Right lung (tissue), 5 donors: ENCODE results near the gene GPBAR1. TPM values are rescaled to one million over a fixed set of nuclear protein-coding genes. Genes with fewer than 3 reads are reported as not detected.
"Not testable (repeated sequence)": the region's sequence is repeated elsewhere in the genome, so short reads cannot be mapped to it uniquely, and the experiment has no call there.

Source experiments
- DNase-seq, 2 donors: peaks; one replicate each; pipeline ENCODE4 v3.0.0-alpha.2; 2013
- polyA plus RNA-seq, 5 donors: library from polyadenylated mRNA; unstranded; fragments of 120-200 nt; gene quantifications; one replicate each; pipeline versions ENCODE4 v1.2.1 to v1.2.3, GENCODE V29; 2013; ENCODE audit warnings: inconsistent platforms in 1 of 5, low replicate concordance in 1 of 5; ENCODE audit not compliant: insufficient read length in 5 of 5, insufficient read depth in 1 of 5

Gene GPBAR1
- polyA plus RNA-seq, 5 donors = 1.1 to 1.9 (median 1.3) TPM

DNA sequence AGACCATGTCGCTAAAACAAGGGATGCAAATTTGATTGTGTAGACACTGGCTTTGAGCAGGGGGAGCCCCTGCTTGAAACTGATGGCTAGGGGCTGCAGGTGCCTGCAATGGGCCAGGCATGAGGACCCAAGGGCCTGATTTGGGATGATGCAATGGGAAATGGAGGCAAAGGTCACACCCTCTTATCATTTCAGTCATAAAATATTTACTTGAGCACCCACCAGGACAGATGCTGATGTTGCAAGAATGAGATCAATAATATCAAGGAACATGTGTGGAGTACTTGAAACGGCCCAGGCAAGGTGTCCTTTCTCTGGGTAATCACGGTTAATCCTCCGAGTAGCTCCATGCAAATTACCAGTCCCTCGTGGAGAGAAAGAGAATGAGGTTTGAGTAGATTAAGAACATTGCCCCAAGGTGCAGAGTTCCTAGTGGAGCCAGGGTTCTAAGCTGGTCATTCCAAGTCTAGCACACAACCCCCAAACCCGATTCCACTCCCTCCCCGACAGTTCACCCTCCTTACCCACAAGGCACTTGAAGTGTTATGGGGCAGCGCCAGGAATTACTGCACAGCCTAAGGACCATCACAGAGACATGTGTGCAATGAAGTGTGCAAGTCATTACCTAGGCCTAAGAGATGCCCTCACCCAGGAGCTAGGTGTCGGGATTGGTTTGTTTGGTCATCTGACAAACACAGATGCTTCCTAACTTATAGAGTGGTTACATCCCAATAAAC is 45.5 kb downstream of the GPBAR1 start:
- no peak for DNase-seq

DNA sequence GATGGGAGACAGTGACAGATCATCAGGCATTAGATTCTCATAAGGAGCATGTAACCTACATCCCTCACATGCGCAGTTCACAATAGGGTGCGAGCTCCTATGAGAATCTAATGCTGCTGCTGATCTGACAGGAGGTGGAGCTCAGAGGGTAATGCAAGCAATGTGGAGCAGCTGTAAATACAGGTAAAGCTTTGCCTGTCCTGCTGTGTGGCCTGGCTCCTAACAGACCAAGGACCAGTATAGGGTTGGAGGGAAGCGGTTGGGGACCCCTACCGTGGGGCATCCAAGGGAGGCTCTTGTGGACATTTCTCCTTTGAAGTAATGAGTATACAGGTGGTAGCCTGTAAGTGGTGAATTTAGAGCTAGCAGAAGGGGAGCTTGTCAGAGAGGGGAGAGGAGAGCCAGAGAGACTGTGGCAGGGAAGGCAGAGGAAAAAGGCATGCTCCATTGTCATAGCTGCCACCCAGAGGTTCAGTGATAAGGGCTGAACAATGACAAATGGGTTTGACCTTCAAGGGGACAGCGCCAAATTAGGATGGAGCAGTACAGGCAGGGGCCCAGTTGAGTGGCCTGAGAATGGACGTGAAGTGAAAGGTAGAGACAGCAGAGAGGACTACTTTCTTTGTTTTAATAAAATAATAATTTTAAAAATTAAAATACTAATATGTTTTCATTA is 46.7 kb downstream of the GPBAR1 start:
- no peak for DNase-seq

DNA sequence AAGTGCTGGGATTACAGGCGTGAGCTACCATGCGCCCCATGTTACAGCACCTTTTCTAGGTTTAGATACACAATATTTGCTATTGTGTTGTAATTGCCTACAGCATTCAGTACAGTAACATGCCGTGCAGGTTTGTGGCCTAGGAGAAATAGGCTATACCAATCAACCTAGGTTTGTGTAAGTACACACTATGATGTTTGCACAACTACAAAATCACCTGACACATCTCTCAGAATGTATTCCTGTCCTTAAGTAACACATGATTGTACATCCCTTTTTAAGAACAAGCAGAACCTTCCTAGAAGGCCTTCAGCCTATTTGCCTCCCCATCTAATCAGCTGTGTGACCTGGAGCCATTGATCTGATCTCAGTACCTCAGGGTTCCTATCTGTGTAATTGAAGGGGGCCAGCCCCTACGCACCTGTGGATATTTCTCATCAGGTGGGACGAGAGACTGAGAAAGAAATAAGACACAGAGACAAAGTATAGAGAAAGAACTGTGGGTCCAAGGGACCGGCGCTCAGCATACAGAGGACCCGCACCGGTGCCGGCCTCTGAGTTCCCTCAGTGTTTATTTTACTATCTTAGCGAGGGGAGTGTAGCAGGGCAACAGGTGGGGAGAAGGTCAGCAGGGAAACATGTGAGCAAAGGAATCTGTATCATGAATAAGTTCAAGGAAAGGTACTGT is 50.2 kb downstream of the GPBAR1 start:
- no peak for DNase-seq

DNA sequence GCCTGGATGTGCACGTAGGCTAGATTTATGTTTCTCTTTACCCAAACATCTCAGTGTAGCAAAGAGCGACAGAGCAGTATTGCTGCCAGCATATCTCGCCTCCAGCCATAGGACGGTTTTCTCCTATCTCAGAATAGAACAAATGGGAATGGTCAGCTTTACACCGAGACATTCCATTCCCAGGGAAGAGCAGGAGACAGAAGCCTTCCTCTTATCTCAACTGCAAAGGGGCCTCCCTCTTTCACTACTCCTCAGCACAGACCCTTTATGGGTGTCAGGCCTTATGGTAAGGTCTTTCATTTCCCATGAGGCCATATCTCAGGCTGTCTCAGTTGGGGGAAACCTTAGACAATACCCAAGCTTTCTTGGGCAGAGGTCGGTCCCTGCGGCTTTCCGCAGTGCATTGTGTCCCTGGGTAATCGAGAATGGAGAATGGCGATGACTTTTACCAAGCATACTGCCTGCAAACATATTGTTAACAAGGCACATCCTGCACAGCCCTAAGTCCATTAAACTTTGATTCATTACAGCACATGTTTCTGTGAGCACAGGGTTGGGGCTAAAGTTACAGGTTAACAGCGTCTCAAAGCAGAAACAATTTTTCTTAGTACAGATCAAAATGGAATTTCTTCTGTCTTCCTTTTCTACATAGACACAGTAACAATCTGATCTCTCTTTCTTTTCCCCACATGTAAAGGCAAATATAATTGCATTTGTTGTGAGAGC is 50.9 kb downstream of the GPBAR1 start:
- not testable (repeated sequence) for DNase-seq

DNA sequence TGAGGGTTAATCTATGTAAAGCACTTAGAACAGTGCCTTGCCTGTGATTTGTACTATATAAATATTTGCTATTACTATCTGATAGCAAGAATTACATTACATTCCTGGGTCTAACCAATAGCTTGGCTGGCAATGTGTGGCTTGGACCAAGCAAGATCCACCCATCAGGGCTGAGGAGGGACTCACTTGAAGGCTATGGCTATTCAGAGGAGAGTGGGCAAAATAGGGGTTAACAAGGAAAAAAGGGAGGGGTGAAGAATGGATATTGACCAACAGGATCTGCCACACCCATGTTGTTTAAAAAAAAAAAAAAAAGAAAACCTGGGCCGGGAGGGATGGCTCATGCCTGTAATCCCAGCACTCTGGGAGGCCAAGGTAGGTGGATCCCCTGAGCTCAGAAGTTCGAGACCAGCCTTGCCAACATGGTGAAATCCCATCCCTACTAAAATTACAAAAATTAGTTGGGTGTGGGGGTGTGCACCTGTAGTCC is 51.5 kb downstream of the GPBAR1 start:
- DNase-seq = no peak

DNA sequence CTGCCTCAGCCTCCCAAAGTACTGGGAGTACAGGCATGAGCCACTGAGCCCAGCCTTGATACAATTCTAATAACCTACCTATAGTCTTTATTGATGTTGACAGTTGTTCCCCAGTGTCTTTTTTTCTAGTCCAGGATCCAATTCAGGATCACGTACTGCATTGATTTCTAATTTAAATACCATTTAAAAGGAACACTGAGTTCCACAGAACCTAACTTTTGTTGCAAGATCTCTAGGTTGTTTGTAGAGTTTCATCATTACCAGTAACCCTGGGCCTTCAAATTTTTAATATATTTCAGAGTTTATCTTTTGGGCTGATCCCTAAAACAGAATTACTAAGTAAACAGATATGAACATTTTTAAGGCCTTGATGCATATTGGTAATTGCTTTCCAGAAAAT is 52.5 kb downstream of the GPBAR1 start:
- DNase-seq = no peak

Other genes starting within 250 kb of the GPBAR1 start
- gene RUFY4, start 191.8 kb upstream of the GPBAR1 start, polyA plus RNA-seq = under 1 TPM; 0.29 to 0.79 (median 0.34) TPM
- under 1 TPM; 0.23 to 0.42 (median 0.34) TPM for gene CXCR2, start 135.0 kb upstream of the GPBAR1 start, polyA plus RNA-seq
- under 1 TPM in 3 of 5 donors, not detected in 2; 0.04 to 0.13 (median 0.08) TPM for gene CXCR1, start 94.1 kb upstream of the GPBAR1 start, polyA plus RNA-seq
- gene ARPC2, start 43.8 kb upstream of the GPBAR1 start, polyA plus RNA-seq = 100 to 1,000 TPM; 237 to 268 (median 252) TPM
- gene AAMP, start 9.1 kb downstream of the GPBAR1 start, polyA plus RNA-seq = 100 to 1,000 TPM in 4 of 5 donors, 10 to 100 TPM in 1; 92.3 to 121 (median 112) TPM
- 10 to 100 TPM; 50.1 to 70.8 (median 67.6) TPM for gene PNKD, start 9.5 kb downstream of the GPBAR1 start, polyA plus RNA-seq
- 10 to 100 TPM; 65.6 to 79.6 (median 73.4) TPM for gene TMBIM1, start 31.5 kb downstream of the GPBAR1 start, polyA plus RNA-seq
- 1 to 10 TPM in 4 of 5 donors, under 1 TPM in 1; 0.65 to 4.0 (median 2.2) TPM for gene CATIP, start 95.8 kb downstream of the GPBAR1 start, polyA plus RNA-seq
- 1 to 10 TPM in 3 of 5 donors, under 1 TPM in 2; 0.62 to 1.6 (median 1.0) TPM for gene SLC11A1, start 121.3 kb downstream of the GPBAR1 start, polyA plus RNA-seq
- 100 to 1,000 TPM; 120 to 176 (median 133) TPM for gene CTDSP1, start 138.9 kb downstream of the GPBAR1 start, polyA plus RNA-seq
- 1 to 10 TPM in 4 of 5 donors, under 1 TPM in 1; 0.86 to 2.1 (median 1.4) TPM for gene VIL1, start 158.1 kb downstream of the GPBAR1 start, polyA plus RNA-seq